ENCODE results near the gene CATSPER1.

CATSPER1 gene

DNA sequence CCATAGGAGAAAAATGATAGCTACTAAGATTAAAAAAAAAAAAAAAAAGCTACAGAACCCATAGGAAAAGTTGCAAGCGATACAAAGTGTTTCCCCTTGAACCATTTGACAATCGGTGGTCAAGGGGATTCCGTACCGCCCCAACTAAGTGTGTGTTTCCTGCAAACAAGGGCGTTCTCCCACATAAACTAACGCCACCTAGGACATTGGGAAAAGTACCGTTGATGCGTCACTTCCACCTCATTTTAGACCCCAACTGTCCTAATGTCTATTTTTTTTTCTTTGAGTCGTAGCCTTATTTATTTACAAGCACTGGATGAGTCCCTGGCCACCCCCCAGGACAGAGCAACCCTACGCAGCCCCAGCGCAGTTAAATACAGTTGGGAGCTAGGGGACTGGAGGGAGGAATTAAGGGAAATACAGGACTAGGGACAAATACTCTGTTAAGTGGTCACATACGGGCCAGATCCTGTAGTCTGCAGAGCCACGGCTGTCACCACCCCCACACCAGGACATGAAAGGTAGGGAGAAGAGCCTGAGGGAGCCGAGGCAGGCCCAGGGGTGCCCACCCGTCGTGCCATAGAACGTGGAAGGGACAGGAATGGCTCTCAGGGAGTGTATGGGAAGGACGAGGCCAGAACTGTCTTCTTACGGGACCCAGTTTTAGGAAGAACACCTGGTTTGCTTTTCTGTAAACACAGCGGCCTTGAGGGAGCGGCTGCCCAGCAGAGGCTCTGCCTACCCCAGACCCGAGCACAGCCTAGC lies 43.3 kb downstream of the CATSPER1 start:
- H3K27ac ChIP-seq = no peak overlapping the region
- H3K4me3 ChIP-seq (ENCODE audit: low read depth, low read length) = no peak overlapping the region
- H3K36me3 ChIP-seq = peaks cover 12% of the 10 kb centered on the region
- no peaks in the 10 kb centered on the region for H3K9me3 ChIP-seq (ENCODE audit: severe bottlenecking)
- TF ChIP-seq, protein P1, sequence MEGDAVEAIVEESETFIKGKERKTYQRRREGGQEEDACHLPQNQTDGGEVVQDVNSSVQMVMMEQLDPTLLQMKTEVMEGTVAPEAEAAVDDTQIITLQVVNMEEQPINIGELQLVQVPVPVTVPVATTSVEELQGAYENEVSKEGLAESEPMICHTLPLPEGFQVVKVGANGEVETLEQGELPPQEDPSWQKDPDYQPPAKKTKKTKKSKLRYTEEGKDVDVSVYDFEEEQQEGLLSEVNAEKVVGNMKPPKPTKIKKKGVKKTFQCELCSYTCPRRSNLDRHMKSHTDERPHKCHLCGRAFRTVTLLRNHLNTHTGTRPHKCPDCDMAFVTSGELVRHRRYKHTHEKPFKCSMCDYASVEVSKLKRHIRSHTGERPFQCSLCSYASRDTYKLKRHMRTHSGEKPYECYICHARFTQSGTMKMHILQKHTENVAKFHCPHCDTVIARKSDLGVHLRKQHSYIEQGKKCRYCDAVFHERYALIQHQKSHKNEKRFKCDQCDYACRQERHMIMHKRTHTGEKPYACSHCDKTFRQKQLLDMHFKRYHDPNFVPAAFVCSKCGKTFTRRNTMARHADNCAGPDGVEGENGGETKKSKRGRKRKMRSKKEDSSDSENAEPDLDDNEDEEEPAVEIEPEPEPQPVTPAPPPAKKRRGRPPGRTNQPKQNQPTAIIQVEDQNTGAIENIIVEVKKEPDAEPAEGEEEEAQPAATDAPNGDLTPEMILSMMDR (IDR thresholded peaks at IDR 0.05; ENCODE audit: low read depth, low read length) = no peak
- DNase-seq = no peak
- H3K27me3 ChIP-seq (ENCODE audit: insufficient read depth, low read depth, severe bottlenecking) = no peaks in the 10 kb centered on the region

DNA sequence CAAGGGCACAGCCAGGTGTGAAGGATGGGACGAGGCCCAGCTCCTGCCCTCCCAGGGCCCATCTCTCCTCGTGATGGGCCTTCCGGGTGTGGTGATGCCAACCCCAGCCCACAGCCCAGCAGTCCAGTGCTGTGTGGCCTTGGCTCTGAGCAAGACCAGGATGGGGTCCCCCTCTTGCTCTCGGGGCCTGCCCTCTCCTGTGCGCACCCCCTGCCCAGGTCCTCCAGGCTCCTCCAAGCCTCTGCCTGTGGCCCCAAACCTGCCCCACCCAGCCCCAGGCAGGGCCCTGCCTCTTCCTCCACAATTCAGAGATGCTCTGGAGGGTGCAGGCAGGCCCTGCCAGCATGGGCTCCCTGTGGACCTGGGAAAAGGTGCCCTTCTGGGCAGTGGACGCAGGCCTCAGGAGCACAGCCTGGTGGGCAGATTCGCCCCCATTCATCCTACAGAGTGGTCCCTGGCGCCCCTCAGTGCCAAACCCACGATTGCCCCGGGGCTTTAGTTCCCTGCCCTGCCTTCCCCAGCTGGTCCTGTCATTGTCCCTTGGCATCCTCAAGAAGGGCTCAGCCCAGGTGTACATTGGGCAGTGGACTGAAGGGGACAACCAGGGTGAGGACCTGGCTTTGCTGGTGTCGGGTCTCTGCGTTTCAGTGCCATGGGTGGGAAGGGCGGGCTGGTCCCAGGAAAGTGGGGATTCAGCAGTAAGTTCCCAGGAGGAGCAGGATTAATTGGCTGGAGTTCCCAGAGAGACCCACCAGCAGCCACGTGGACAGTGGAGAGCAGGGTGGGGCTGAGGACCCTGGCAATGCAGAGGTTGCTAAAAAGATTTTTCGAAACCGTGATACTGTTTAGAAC lies 44.1 kb downstream of the CATSPER1 start:
- no peak overlapping the region for H3K4me3 ChIP-seq (ENCODE audit: low read depth, low read length)
- no peak for DNase-seq
- no peak overlapping the region for H3K27ac ChIP-seq
- H3K9me3 ChIP-seq (ENCODE audit: severe bottlenecking) = no peaks in the 10 kb centered on the region
- no peaks in the 10 kb centered on the region for H3K27me3 ChIP-seq (ENCODE audit: insufficient read depth, low read depth, severe bottlenecking)
- peaks cover 20% of the 10 kb centered on the region for H3K36me3 ChIP-seq
- TF ChIP-seq, protein P1 (IDR thresholded peaks at IDR 0.05; ENCODE audit: low read depth, low read length) = no peak

DNA sequence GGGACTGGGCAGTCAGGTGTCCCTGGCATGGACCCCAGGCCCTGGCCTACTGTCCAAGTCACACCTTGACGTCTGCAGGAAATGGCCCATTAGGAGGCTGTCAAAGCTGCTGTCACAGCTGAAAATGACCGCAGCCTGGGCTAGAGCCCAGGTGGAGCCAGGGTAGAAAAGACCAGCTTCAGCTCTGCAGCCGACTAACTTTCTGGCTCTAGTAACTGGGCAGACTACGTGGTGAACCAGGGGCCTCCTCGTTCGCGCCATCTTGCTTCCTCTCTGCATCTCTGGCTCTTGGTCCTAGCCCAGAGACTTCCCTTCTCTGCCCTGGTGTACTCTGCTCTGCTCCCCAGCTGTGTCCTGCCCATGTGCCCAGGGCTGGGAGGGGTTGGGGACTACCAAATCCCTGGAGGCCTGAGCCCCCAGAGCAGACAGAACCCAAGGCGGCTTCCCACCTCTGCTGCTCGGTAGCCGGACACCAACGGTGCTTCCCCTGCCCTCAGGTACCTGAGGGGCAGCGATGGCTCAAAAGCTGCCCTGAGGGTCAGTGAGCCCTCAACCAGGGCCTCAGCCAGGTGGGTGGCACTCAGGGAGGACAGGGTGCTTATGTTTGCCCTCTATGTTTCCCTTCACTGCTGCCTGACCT lies 45.1 kb downstream of the CATSPER1 start:
- no peak overlapping the region for H3K27ac ChIP-seq
- no peaks in the 10 kb centered on the region for H3K9me3 ChIP-seq (ENCODE audit: severe bottlenecking)
- no peak for DNase-seq
- peaks cover 27% of the 10 kb centered on the region for H3K36me3 ChIP-seq
- TF ChIP-seq, protein P1 (IDR thresholded peaks at IDR 0.05; ENCODE audit: low read depth, low read length) = no peak
- H3K4me3 ChIP-seq (ENCODE audit: low read depth, low read length) = no peak overlapping the region
- H3K27me3 ChIP-seq (ENCODE audit: insufficient read depth, low read depth, severe bottlenecking) = no peaks in the 10 kb centered on the region

DNA sequence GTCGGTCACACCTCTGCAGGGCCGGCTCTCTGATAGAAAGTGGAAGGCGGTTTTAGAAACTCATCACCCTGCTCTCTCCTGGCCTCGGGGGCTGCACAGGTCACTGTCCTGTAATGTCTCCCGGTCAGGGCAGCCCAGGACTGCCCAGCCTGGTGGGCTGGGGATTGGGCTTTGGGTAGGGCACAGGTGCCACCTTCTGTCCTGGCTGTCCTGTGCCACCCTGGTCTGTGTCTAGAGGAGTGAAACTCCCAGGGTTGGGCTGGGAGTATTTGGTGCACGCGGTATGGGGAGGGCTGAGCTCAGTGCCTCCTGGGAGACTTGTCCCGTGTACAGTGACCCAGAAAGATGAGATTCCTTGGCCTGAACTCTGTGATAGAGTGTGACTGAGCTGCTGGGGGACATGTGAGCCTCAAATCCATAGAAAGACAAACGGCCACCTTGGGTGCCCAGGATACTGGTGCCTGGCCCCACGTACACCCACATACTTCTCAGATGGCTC lies 47.0 kb downstream of the CATSPER1 start:
- no peaks in the 10 kb centered on the region for H3K27me3 ChIP-seq (ENCODE audit: insufficient read depth, low read depth, severe bottlenecking)
- H3K9me3 ChIP-seq (ENCODE audit: severe bottlenecking) = no peaks in the 10 kb centered on the region
- TF ChIP-seq, protein P1 (IDR thresholded peaks at IDR 0.05; ENCODE audit: low read depth, low read length) = no peak
- H3K27ac ChIP-seq = no peak overlapping the region
- H3K36me3 ChIP-seq = peaks cover 31% of the 10 kb centered on the region
- H3K4me3 ChIP-seq (ENCODE audit: low read depth, low read length) = no peak overlapping the region
- no peak for DNase-seq

DNA sequence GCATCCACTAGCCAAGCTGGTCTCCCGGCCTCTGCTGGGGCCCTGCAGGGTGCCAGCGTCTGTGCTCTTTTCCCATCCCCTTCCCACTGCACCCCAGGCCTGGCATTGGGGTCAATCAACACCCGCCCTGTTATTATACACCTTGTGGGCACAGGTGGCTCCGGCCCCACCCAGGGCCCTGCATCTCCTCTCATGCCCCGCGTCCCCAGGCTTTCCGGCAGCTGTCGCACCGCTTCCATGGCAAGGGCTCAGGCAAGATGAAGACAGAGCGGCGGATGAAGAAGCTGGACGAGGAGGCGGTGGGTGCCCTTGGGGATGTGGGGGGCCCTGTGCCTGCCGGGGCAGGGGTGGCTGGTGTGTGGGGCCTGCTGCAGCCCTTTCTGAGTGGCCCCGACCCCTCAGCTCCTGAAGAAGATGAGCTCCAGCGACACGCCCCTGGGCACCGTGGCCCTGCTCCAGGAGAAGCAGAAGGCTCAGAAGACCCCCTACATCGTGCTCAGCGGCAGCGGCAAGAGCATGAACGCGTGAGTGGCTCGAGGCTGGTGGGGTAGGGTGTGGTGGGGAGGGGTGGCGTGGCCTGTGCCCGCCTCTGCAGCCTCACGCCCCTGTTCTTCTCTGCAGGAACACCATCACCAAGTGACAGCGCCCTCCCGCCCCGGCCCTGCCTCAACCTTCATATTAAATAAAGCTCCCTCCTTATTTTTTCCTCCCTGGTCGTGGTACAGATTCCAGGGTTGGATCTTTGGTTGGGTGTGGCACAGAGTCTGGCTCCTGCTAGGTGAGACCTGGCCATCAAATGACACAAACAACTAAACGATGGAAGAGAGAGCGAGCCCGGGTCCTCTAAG lies 47.7 kb downstream of the CATSPER1 start:
- Histone ChIP-seq H3K36me3 (peaks cover 31% of the 10 kb centered on the region), H3K27ac (no peak overlapping the region), H3K27me3 (ENCODE audit: insufficient read depth, low read depth, severe bottlenecking) (no peaks in the 10 kb centered on the region), H3K4me3 (ENCODE audit: low read depth, low read length) (no peak overlapping the region), H3K9me3 (ENCODE audit: severe bottlenecking) (no peaks in the 10 kb centered on the region)
- no peak for DNase-seq
- TF ChIP-seq, protein P1 (IDR thresholded peaks at IDR 0.05; ENCODE audit: low read depth, low read length) = no peak

Data from WERI-Rb-1 (cell line).